ENCODE data around the gene ARMS2. TPM values are rescaled to one million over a fixed set of nuclear protein-coding genes. Genes with fewer than 3 reads are reported as not detected.

ARMS2 gene
- polyA plus RNA-seq, 4 donors: 0.06 TPM; not detected in 3

DNA sequence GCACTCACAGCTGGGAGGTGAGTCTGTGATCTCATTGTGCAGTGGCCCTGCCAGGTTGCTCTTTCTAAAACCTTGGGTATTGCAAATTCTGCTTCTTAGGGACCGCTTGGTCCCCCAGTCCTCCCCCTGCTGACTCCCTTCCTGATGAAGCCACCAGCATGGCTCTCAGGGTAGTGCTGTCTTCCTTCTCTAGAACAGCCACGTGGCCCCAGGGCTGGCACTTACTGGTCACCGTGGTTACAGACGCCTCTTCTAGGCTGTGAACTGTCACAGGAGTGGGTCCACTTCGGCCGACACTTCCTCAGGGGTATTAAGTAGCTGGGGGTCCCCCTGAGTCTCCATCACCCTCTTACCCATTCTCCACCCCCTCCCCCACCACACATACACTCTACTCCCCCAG is 4.2 kb downstream of the ARMS2 start:
- H3K4me1 ChIP-seq (ENCODE audit: control insufficient read depth in 3 of 3, insufficient read depth in 2 of 3, low read depth in 1 of 3, low read length in 2 of 3): peaks cover 0 to 2% (median 0%) of the 10 kb centered on the region in 3 donors
- FAIRE-seq (no peak), DNase-seq (no peak)
- peaks cover 3 to 37% (median 10%) of the 10 kb centered on the region in 3 donors for H3K27me3 ChIP-seq (ENCODE audit: control insufficient read depth in 3 of 3, insufficient read depth in 3 of 3, low read length in 3 of 3)
- H3K36me3 ChIP-seq (ENCODE audit: control insufficient read depth in 3 of 3, insufficient read depth in 2 of 3, low read depth in 1 of 3, low read length in 3 of 3): no peaks in the 10 kb centered on the region
- H3K9me3 ChIP-seq (ENCODE audit: control insufficient read depth in 2 of 2, insufficient read depth in 1 of 2, low read depth in 1 of 2, low read length in 1 of 2): no peaks in the 10 kb centered on the region
- WGBS, 3 donors: 79 to 94% (median 84%) methylated on average over 6 of the region's 6 CpGs
- H3K27ac ChIP-seq (ENCODE audit: low read depth in 1 of 3, low read length in 2 of 3): no peak overlapping the region
- H3K4me3 ChIP-seq (ENCODE audit: low read depth in 1 of 3, low read length in 3 of 3): no peak overlapping the region

DNA sequence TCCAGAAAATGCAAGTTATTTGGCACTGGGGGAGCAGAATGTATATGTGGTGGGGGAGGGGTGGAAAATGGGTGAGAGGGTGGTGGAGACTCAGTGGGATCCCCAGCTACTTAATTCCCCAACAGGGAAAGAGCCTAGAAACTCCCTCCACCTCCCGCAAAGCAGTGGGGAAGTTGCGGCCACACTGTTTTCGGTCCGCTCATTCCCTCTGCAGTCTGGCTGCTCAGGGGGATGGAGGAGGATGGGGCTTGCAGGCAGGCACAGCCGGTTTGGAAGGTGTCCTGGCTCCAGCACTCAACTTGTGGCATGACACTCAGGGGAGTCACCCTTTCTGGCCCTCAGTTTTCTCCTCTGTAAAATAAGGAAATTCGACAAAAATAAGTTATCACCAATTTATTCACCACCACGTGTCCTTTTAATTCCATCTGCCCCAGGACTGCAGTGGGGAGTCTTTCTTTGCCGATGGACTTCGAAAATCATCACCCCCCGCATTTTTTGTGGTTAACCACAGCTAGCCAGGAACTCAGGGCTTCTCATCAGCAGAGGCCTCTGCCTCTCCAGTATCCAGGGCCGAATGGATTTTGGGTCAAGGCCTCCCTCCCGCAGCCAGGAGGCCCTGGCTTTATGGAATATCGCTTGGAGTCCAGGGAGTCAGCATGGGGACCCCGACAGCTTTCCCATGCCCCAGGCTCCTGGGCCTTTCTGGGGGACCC is 5.3 kb downstream of the ARMS2 start:
- DNase-seq (no peak), FAIRE-seq (no peak)
- WGBS, 3 donors: 74 to 77% (median 75%) methylated on average over 14 of the region's 14 CpGs
- H3K36me3 ChIP-seq (ENCODE audit: control insufficient read depth in 3 of 3, insufficient read depth in 2 of 3, low read depth in 1 of 3, low read length in 3 of 3): peaks cover 0 to 3% (median 0%) of the 10 kb centered on the region in 3 donors
- H3K4me1 ChIP-seq (ENCODE audit: control insufficient read depth in 3 of 3, insufficient read depth in 2 of 3, low read depth in 1 of 3, low read length in 2 of 3): peaks cover 0 to 2% (median 0%) of the 10 kb centered on the region in 3 donors
- H3K27ac ChIP-seq (ENCODE audit: low read depth in 1 of 3, low read length in 2 of 3): no peak overlapping the region
- H3K27me3 ChIP-seq (ENCODE audit: control insufficient read depth in 3 of 3, insufficient read depth in 3 of 3, low read length in 3 of 3): peaks cover 3 to 37% (median 10%) of the 10 kb centered on the region in 3 donors
- H3K9me3 ChIP-seq (ENCODE audit: control insufficient read depth in 2 of 2, insufficient read depth in 1 of 2, low read depth in 1 of 2, low read length in 1 of 2): no peaks in the 10 kb centered on the region
- no peak overlapping the region for H3K4me3 ChIP-seq (ENCODE audit: low read depth in 1 of 3, low read length in 3 of 3)

GRCh38 chr10:122460891-122461293 is 6.4 kb downstream of the ARMS2 start:
- peaks cover 0 to 7% (median 0%) of the 10 kb centered on the region in 3 donors for H3K36me3 ChIP-seq (ENCODE audit: control insufficient read depth in 3 of 3, insufficient read depth in 2 of 3, low read depth in 1 of 3, low read length in 3 of 3)
- no peak overlapping the region for H3K27ac ChIP-seq (ENCODE audit: low read depth in 1 of 3, low read length in 2 of 3)
- peaks cover 0 to 2% (median 0%) of the 10 kb centered on the region in 3 donors for H3K4me1 ChIP-seq (ENCODE audit: control insufficient read depth in 3 of 3, insufficient read depth in 2 of 3, low read depth in 1 of 3, low read length in 2 of 3)
- WGBS, 3 donors: 1 to 5% (median 1%) methylated on average over 40 of the region's 40 CpGs
- DNase-seq (no peak), FAIRE-seq (no peak)
- peaks cover 3 to 37% (median 10%) of the 10 kb centered on the region in 3 donors for H3K27me3 ChIP-seq (ENCODE audit: control insufficient read depth in 3 of 3, insufficient read depth in 3 of 3, low read length in 3 of 3)
- H3K9me3 ChIP-seq (ENCODE audit: control insufficient read depth in 2 of 2, insufficient read depth in 1 of 2, low read depth in 1 of 2, low read length in 1 of 2): no peaks in the 10 kb centered on the region
- H3K4me3 ChIP-seq (ENCODE audit: low read depth in 1 of 3, low read length in 3 of 3): peak overlapping the region in 2 of 3 donors; percentile 44 to 58

DNA sequence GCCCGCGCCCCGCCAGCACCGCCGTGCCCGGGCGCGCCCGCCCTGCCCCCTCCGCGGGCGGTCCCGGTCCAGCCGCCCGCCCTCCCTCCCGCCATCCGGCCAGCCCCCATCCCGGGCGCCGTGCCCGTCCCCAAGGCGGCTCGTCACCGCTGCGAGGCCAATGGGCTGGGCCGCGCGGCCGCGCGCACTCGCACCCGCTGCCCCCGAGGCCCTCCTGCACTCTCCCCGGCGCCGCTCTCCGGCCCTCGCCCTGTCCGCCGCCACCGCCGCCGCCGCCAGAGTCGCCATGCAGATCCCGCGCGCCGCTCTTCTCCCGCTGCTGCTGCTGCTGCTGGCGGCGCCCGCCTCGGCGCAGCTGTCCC is 6.9 kb downstream of the ARMS2 start, which contains the start of gene HTRA1:
TSS of gene HTRA1 (plus strand) at position 187 of the 362 bp plus-strand sequence. CDS start at position 287, 100 bp downstream.
- peaks cover 3 to 37% (median 10%) of the 10 kb centered on the region in 3 donors for H3K27me3 ChIP-seq (ENCODE audit: control insufficient read depth in 3 of 3, insufficient read depth in 3 of 3, low read length in 3 of 3)
- no peaks in the 10 kb centered on the region for H3K9me3 ChIP-seq (ENCODE audit: control insufficient read depth in 2 of 2, insufficient read depth in 1 of 2, low read depth in 1 of 2, low read length in 1 of 2)
- FAIRE-seq: no peak
- H3K4me3 ChIP-seq (ENCODE audit: low read depth in 1 of 3, low read length in 3 of 3): peak within 1 kb of the TSS; percentile 9 to 58 (median 48)
- H3K27ac ChIP-seq (ENCODE audit: low read depth in 1 of 3, low read length in 2 of 3): peak within 1 kb of the TSS in 2 of 3 donors; percentile 12 to 54
- peak in 1 of 2 donors; percentile 19 for DNase-seq
- H3K4me1 ChIP-seq (ENCODE audit: control insufficient read depth in 3 of 3, insufficient read depth in 2 of 3, low read depth in 1 of 3, low read length in 2 of 3): peaks cover 0 to 2% (median 0%) of the 10 kb centered on the region in 3 donors
- peaks cover 0 to 7% (median 0%) of the 10 kb centered on the region in 3 donors for H3K36me3 ChIP-seq (ENCODE audit: control insufficient read depth in 3 of 3, insufficient read depth in 2 of 3, low read depth in 1 of 3, low read length in 3 of 3)
- 1 to 2% (median 1%) methylated on average over 22 to 56 of the region's 56 CpGs for WGBS, 3 donors

DNA sequence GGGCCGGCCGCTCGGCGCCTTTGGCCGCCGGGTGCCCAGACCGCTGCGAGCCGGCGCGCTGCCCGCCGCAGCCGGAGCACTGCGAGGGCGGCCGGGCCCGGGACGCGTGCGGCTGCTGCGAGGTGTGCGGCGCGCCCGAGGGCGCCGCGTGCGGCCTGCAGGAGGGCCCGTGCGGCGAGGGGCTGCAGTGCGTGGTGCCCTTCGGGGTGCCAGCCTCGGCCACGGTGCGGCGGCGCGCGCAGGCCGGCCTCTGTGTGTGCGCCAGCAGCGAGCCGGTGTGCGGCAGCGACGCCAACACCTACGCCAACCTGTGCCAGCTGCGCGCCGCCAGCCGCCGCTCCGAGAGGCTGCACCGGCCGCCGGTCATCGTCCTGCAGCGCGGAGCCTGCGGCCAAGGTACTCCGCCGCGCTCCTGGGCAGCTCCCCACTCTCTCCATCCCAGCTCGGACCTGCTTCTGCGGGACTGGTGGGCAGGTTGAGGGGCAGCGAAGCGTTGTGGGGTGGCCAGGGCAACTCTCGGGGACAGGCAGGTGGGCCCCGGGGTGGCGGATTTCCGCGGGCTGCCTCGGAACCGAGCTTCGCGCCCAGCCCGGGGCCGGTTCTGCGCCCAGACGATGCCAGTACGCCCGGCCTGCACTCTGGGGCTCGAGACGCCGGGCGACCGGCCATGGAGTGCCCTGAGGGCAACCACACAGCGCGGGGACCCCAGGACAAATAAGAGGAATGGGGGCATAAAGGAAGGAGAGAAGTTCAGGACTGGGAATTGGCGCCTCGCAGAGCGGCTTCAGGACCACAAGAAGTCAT is 7.5 kb downstream of the ARMS2 start:
- DNase-seq: peak; percentile 29 to 73
- peak overlapping the region; percentile 9 to 58 (median 48) for H3K4me3 ChIP-seq (ENCODE audit: low read depth in 1 of 3, low read length in 3 of 3)
- WGBS, 3 donors: 0 to 1% (median 1%) methylated on average over 64 to 95 of the region's 95 CpGs
- peak overlapping the region in 2 of 3 donors; percentile 12 to 54 for H3K27ac ChIP-seq (ENCODE audit: low read depth in 1 of 3, low read length in 2 of 3)
- FAIRE-seq: no peak
- H3K27me3 ChIP-seq (ENCODE audit: control insufficient read depth in 3 of 3, insufficient read depth in 3 of 3, low read length in 3 of 3): peaks cover 3 to 37% (median 10%) of the 10 kb centered on the region in 3 donors
- peaks cover 0 to 7% (median 0%) of the 10 kb centered on the region in 3 donors for H3K36me3 ChIP-seq (ENCODE audit: control insufficient read depth in 3 of 3, insufficient read depth in 2 of 3, low read depth in 1 of 3, low read length in 3 of 3)
- H3K4me1 ChIP-seq (ENCODE audit: control insufficient read depth in 3 of 3, insufficient read depth in 2 of 3, low read depth in 1 of 3, low read length in 2 of 3): peaks cover 0 to 2% (median 0%) of the 10 kb centered on the region in 3 donors
- no peaks in the 10 kb centered on the region for H3K9me3 ChIP-seq (ENCODE audit: control insufficient read depth in 2 of 2, insufficient read depth in 1 of 2, low read depth in 1 of 2, low read length in 1 of 2)

GRCh38 chr10:122462533-122463465 is 8.3 kb downstream of the ARMS2 start:
- Histone ChIP-seq H3K27me3 (ENCODE audit: control insufficient read depth in 3 of 3, insufficient read depth in 3 of 3, low read length in 3 of 3) (peaks cover 3 to 37% (median 10%) of the 10 kb centered on the region in 3 donors), H3K4me3 (ENCODE audit: low read depth in 1 of 3, low read length in 3 of 3) (peak overlapping the region; percentile 25 to 58 (median 48)), H3K4me1 (ENCODE audit: control insufficient read depth in 3 of 3, insufficient read depth in 2 of 3, low read depth in 1 of 3, low read length in 2 of 3) (peaks cover 0 to 2% (median 0%) of the 10 kb centered on the region in 3 donors), H3K27ac (ENCODE audit: low read depth in 1 of 3, low read length in 2 of 3) (peak overlapping the region in 2 of 3 donors; percentile 12 to 54), H3K36me3 (ENCODE audit: control insufficient read depth in 3 of 3, insufficient read depth in 2 of 3, low read depth in 1 of 3, low read length in 3 of 3) (peaks cover 0 to 7% (median 0%) of the 10 kb centered on the region in 3 donors), H3K9me3 (ENCODE audit: control insufficient read depth in 2 of 2, insufficient read depth in 1 of 2, low read depth in 1 of 2, low read length in 1 of 2) (no peaks in the 10 kb centered on the region)
- 15 to 24% (median 23%) methylated on average over 47 of the region's 47 CpGs for WGBS, 3 donors
- FAIRE-seq (no peak), DNase-seq (peak in 1 of 2 donors; percentile 47)

GRCh38 chr10:122463466-122464249 is 9.2 kb downstream of the ARMS2 start:
- Histone ChIP-seq H3K36me3 (ENCODE audit: control insufficient read depth in 3 of 3, insufficient read depth in 2 of 3, low read depth in 1 of 3, low read length in 3 of 3) (peaks cover 0 to 7% (median 0%) of the 10 kb centered on the region in 3 donors), H3K27me3 (ENCODE audit: control insufficient read depth in 3 of 3, insufficient read depth in 3 of 3, low read length in 3 of 3) (peaks cover 3 to 36% (median 10%) of the 10 kb centered on the region in 3 donors), H3K4me3 (ENCODE audit: low read depth in 1 of 3, low read length in 3 of 3) (peak overlapping the region in 1 of 3 donors; percentile 48), H3K9me3 (ENCODE audit: control insufficient read depth in 2 of 2, insufficient read depth in 1 of 2, low read depth in 1 of 2, low read length in 1 of 2) (no peaks in the 10 kb centered on the region), H3K4me1 (ENCODE audit: control insufficient read depth in 3 of 3, insufficient read depth in 2 of 3, low read depth in 1 of 3, low read length in 2 of 3) (peaks cover 0 to 2% (median 0%) of the 10 kb centered on the region in 3 donors), H3K27ac (ENCODE audit: low read depth in 1 of 3, low read length in 2 of 3) (no peak overlapping the region)
- no peak for DNase-seq
- WGBS, 3 donors: 75 to 78% (median 75%) methylated on average over 17 of the region's 17 CpGs
- FAIRE-seq: no peak
